Measurements from ENCODE around the gene IFNL1. TPM values are rescaled to one million over a fixed set of nuclear protein-coding genes. Genes with fewer than 3 reads are reported as not detected.

The IFNL1 gene
- polyA plus RNA-seq, 1 donor from 2014 or later, result not detected

DNA sequence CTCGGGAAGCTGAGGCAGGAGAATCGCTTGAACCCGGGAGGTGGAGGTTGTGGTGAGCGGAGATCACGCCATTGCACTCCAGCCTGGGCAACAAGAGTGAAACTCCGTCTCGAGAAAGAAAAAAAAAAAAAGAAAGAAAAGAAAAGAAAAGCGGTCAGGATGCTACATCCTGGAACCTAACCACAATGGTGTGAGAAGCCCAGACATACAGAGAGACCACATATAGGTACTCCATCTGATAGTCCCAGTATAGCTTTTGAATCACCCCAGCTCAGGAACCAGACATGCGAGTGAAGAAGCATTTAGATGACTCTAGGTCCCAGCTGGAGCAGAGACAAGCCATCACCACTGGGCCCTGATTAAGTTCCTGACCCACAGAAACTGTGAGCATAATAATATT, 3.2 kb downstream of the IFNL1 start:
- Histone ChIP-seq H3K79me2 (replicated peaks; ENCODE audit: insufficient read depth, low read length) (no peaks in the 10 kb centered on the region), H3F3A (ENCODE audit: insufficient read depth, low read length, poor library complexity, severe bottlenecking) (no peaks in the 10 kb centered on the region), H2AFZ (ENCODE audit: low read depth, low read length) (no peak overlapping the region), H3K9ac (ENCODE audit: low read length) (no peak overlapping the region), H3K36me3 (ENCODE audit: insufficient read depth, low read length) (no peaks in the 10 kb centered on the region), H3K9me2 (ENCODE audit: insufficient read depth, low read length) (no peaks in the 10 kb centered on the region), H3K9me3 (ENCODE audit: low read length) (no peaks in the 10 kb centered on the region), H3K4me2 (ENCODE audit: low read length) (no peak overlapping the region), H3K27me3 (ENCODE audit: insufficient read depth, low read depth, low read length) (peaks cover under 1% of the 10 kb centered on the region), H4K20me1 (ENCODE audit: insufficient read depth) (no peaks in the 10 kb centered on the region), H3K4me3 (ENCODE audit: low read length) (no peak overlapping the region), H3K27ac (ENCODE audit: low read length) (no peak overlapping the region)
- no peak for TF ChIP-seq CTCF (IDR thresholded peaks at IDR 0.05; ENCODE audit: poor library complexity, severe bottlenecking)
- TF ChIP-seq EZH2 (IDR thresholded peaks at IDR 0.05; ENCODE audit: borderline replicate concordance, insufficient read depth, low read length, poor library complexity, severe bottlenecking), result no peak
- TF ChIP-seq REST (IDR thresholded peaks at IDR 0.05; ENCODE audit: borderline replicate concordance), result no peak
- TF ChIP-seq EP300 (conservative IDR thresholded peaks at IDR 0.05; ENCODE audit: poor library complexity, severe bottlenecking), result no peak

DNA sequence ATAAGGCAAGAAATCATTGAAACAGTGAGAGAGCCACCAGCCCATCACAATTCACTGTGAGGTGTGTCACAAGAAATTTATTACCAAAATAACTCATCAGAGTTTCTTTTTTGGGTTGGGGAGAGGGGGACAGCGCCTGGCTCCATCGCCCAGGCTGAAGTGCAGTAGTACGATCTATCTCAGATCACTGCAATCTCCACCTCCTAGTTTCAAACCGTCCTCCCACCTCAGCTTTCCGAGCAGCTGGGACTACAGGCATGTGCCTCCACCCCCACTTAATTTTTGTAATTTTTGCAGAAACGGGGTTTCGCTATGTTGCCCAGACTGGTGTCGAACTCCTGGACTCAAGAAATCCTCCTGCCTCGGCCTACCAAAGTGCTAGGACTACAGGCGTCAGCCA, 3.6 kb downstream of the IFNL1 start:
- H3K79me2 ChIP-seq (replicated peaks; ENCODE audit: insufficient read depth, low read length), result no peaks in the 10 kb centered on the region
- H3K36me3 ChIP-seq (ENCODE audit: insufficient read depth, low read length), result no peaks in the 10 kb centered on the region
- H3K9me2 ChIP-seq (ENCODE audit: insufficient read depth, low read length), result no peaks in the 10 kb centered on the region
- H3K27me3 ChIP-seq (ENCODE audit: insufficient read depth, low read depth, low read length), result no peaks in the 10 kb centered on the region
- TF ChIP-seq RAD21 (conservative IDR thresholded peaks at IDR 0.05) (no peak), EP300 (conservative IDR thresholded peaks at IDR 0.05; ENCODE audit: poor library complexity, severe bottlenecking) (no peak), TAF1 (IDR thresholded peaks at IDR 0.05; ENCODE audit: low read depth) (no peak), MXI1 (conservative IDR thresholded peaks at IDR 0.05; ENCODE audit: poor library complexity, severe bottlenecking) (no peak), POLR2AphosphoS5 (IDR thresholded peaks at IDR 0.05) (no peak), CTCF (IDR thresholded peaks at IDR 0.05; ENCODE audit: poor library complexity, severe bottlenecking) (no peak), REST (IDR thresholded peaks at IDR 0.05; ENCODE audit: borderline replicate concordance) (no peak), EZH2 (IDR thresholded peaks at IDR 0.05; ENCODE audit: borderline replicate concordance, insufficient read depth, low read length, poor library complexity, severe bottlenecking) (no peak), SMC3 (conservative IDR thresholded peaks at IDR 0.05; ENCODE audit: poor library complexity) (no peak)
- no peaks in the 10 kb centered on the region for H3K9me3 ChIP-seq (ENCODE audit: low read length)
- H3K4me3 ChIP-seq (ENCODE audit: low read length), result no peak overlapping the region
- no peak overlapping the region for H2AFZ ChIP-seq (ENCODE audit: low read depth, low read length)
- H3K27ac ChIP-seq (ENCODE audit: low read length), result no peak overlapping the region
- H3F3A ChIP-seq (ENCODE audit: insufficient read depth, low read length, poor library complexity, severe bottlenecking), result no peaks in the 10 kb centered on the region
- H3K9ac ChIP-seq (ENCODE audit: low read length), result no peak overlapping the region
- H3K4me2 ChIP-seq (ENCODE audit: low read length), result no peak overlapping the region
- H4K20me1 ChIP-seq (ENCODE audit: insufficient read depth), result no peaks in the 10 kb centered on the region
